OCI-LY3 (cell line): Measurements from ENCODE around the gene ARHGAP24.

Source experiments
- CTCF ChIP-seq: fragments of 200-600, 300-600 bp; sonication (generic); IDR thresholded peaks from 2 replicates; pipeline ENCODE4 v1.5.1; 2014; ENCODE audit warnings: antibody characterized with exemption, low read length, low read depth
- EZH2phosphoT487 ChIP-seq: fragments of 200-600 bp; shearing (Covaris generic); IDR thresholded peaks from 2 replicates; pipeline ENCODE4 v1.6.1; 2018; ENCODE audit warnings: antibody characterized with exemption, mixed run types, low read depth

DNA sequence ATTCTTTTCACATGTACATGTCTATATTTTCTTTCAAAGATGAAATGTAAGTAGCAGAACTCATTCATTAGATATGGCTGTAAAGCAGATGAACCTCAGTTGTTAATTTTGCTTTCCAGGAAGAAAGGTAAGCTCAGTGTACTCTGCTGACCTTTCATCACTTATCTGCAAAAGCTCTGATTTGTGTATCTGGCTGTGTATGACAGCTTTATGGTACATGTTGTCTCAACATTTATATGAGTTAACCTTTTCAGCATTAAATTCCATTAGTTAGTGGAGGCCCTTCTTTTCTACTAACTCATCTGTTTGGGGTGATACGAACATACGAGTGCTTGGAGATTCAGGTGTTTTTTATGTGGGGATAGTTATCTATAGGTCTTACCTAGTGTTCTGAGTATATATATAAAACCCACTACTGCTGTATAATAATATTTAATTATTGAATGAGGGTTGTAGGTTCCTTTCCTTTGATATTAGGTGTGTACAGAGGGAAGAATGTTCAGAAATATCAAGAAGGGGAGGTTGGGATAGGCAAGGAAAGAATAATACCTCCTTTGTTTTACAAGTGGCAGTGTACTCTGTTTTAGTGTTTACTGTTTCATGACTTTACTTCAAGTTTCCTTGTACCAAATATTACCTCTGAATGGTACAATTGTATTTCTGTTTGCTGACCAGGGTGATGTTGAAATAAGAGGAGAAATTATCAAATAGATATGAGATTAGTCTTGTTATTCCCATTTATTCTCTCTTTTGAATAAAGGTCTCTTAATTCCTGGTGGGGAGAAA is 395.5 kb downstream of the ARHGAP24 start:
- TF ChIP-seq CTCF (no peak), EZH2phosphoT487 (no peak)
